Left ventricle myocardium inferior (tissue), 1 donor: ENCODE measurements around the gene CD46. TPM values are rescaled to one million over a fixed set of nuclear protein-coding genes. Genes with fewer than 3 reads are reported as not detected.

Experiments
- DNase-seq: peaks from one replicate; pipeline ENCODE4 v3.0.0-alpha.2; 2020
- H3K27ac ChIP-seq: fragments of 200-600 bp; replicated peaks from 2 replicates; pipeline ENCODE4 v1.8.0; 2021
- H3K27me3 ChIP-seq: fragments of 200-600 bp; 2 replicates; pipeline ENCODE4 v1.8.0; 2021; ENCODE audit warnings: low read depth
- H3K36me3 ChIP-seq: fragments of 200-600 bp; 2 replicates; pipeline ENCODE4 v1.8.0; 2021
- H3K4me1 ChIP-seq: fragments of 200-600 bp; 2 replicates; pipeline ENCODE4 v1.8.0; 2021
- H3K4me3 ChIP-seq: fragments of 200-600 bp; 2 replicates; pipeline ENCODE4 v1.8.0; 2021; ENCODE audit warnings: mild to moderate bottlenecking, moderate library complexity
- H3K9me3 ChIP-seq: fragments of 200-600 bp; replicated peaks from 2 replicates; pipeline ENCODE4 v1.8.0; 2021
- CTCF ChIP-seq: fragments of 200-600 bp; IDR thresholded peaks from 2 replicates; pipeline ENCODE4 v1.8.0; 2021; ENCODE audit warnings: antibody characterized with exemption, mild to moderate bottlenecking, borderline replicate concordance
- intact Hi-C: fragments of 100-400 bp; cut with micrococcal nuclease; formaldehyde crosslinking; loops from one replicate; pipeline ENCODE4 v1.11.0; 2022
- total RNA-seq: library from RNA; stranded (reverse); fragmentation: NEBNext Ultra II Directional; extraction: Animal tissue kit (Norgen Biotek cat#: 25700); gene quantifications from one replicate; pipeline ENCODE4 v1.2.1, GENCODE V29; 2021
- donor health status: DM: no; HTN: yes; CAD: no; lungs with severe emphysema.

CD46 gene
- total RNA-seq, 1 donor from 2014 or later: 105 TPM

- intact Hi-C loops: no loop called here
- H3K27ac ChIP-seq: peak overlapping the region; percentile 97
Measured at GRCh38 chr1:207810173-207810572, 58.3 kb downstream of the CD46 start.

GRCh38 chr1:207810606-207811295 is 58.9 kb downstream of the CD46 start:
- no peaks in the 10 kb centered on the region for H3K9me3 ChIP-seq
- peak overlapping the region; percentile 97 for H3K27ac ChIP-seq
- peak overlapping the region; percentile 54 for H3K4me3 ChIP-seq
- H3K4me1 ChIP-seq: peaks cover 100% of the 10 kb centered on the region
- intact Hi-C loops: no loop called here
- DNase-seq: no peak
- TF ChIP-seq CTCF: no peak
- peaks cover 97% of the 10 kb centered on the region for H3K36me3 ChIP-seq
- no peaks in the 10 kb centered on the region for H3K27me3 ChIP-seq

More at GRCh38 chr1:207810173-207810572, 58.3 kb downstream of the CD46 start:
- no peaks in the 10 kb centered on the region for H3K9me3 ChIP-seq
- no peak for DNase-seq
- H3K36me3 ChIP-seq: peaks cover 97% of the 10 kb centered on the region
- TF ChIP-seq CTCF: no peak
- peak overlapping the region; percentile 54 for H3K4me3 ChIP-seq
- peaks cover 100% of the 10 kb centered on the region for H3K4me1 ChIP-seq
- H3K27me3 ChIP-seq: no peaks in the 10 kb centered on the region

GRCh38 chr1:207811319-207811718 is 59.5 kb downstream of the CD46 start:
- no peaks in the 10 kb centered on the region for H3K27me3 ChIP-seq
- peak overlapping the region; percentile 97 for H3K27ac ChIP-seq
- intact Hi-C loops: no loop called here
- peaks cover 100% of the 10 kb centered on the region for H3K4me1 ChIP-seq
- H3K4me3 ChIP-seq: peak overlapping the region; percentile 54
- no peak for TF ChIP-seq CTCF
- H3K36me3 ChIP-seq: peaks cover 98% of the 10 kb centered on the region
- no peaks in the 10 kb centered on the region for H3K9me3 ChIP-seq
- DNase-seq: no peak

GRCh38 chr1:207811920-207812720 is 60.3 kb downstream of the CD46 start:
- H3K9me3 ChIP-seq: no peaks in the 10 kb centered on the region
- peaks cover 95% of the 10 kb centered on the region for H3K36me3 ChIP-seq
- peaks cover 99% of the 10 kb centered on the region for H3K4me1 ChIP-seq
- H3K27me3 ChIP-seq: no peaks in the 10 kb centered on the region
- intact Hi-C loops: no loop called here
- DNase-seq: peak; percentile 70
- peak overlapping the region; percentile 97 for H3K27ac ChIP-seq
- H3K4me3 ChIP-seq: peak overlapping the region; percentile 54
- TF ChIP-seq CTCF: peak; percentile 66

GRCh38 chr1:207812778-207813511 is 61.1 kb downstream of the CD46 start:
- Histone ChIP-seq H3K9me3 (no peaks in the 10 kb centered on the region), H3K36me3 (peaks cover 95% of the 10 kb centered on the region), H3K4me3 (peak overlapping the region; percentile 54), H3K27ac (peak overlapping the region; percentile 97), H3K4me1 (peaks cover 99% of the 10 kb centered on the region), H3K27me3 (no peaks in the 10 kb centered on the region)
- no peak for DNase-seq
- intact Hi-C loops: no loop called here
- no peak for TF ChIP-seq CTCF
